HG03066 (cell line): Measurements from ENCODE around the gene TTC28.

Source experiments
- ATAC-seq: cut with Tn5 transposase; IDR thresholded peaks from one replicate; pipeline ENCODE4 v1.9.1; 2021; ENCODE audit warnings: low read depth; ENCODE audit not compliant: unreplicated experiment

TTC28 gene

DNA sequence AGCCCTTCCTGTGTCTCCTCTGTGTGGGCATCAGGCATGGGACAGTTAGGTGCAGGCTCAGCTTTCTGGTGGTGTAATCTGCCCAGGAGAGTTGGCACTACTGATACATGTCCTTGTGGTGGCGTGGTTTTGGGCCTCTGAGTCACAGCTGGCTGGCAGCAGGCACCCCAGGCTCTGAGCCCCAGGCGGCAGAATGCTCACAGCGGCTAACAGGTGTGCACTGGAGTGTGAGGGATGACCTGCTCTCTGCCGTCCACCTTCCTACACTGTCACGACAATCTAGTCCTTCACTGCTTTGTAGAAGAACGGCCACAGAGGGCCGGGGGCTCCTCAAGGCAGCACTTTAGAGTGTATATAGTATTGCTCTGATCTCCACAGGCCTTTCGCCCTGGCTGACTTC lies 660.3 kb downstream of the TTC28 start:
- no peak for ATAC-seq

- no peak for ATAC-seq
Observed at GRCh38 chr22:28018461-28018927, 661.1 kb downstream of the TTC28 start.

DNA sequence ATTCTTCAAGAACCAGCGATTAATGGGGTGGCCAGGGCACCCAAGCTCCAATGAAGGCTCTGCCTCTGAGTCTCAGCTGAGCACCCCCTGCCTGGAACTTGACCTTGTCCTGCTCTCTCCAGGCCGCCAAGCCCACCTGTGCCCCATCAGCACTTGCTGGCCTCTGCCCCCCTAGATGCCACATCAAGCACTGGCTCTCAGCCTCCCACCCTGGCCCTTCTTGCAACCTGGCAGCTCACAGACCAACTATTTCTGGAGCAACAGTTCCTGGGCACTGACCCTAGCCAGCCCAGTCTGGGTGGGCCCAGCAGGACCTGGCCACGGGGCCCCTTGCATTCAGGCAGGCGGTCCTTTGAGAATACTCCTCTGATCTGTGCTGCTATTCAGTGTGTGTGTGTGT lies 661.8 kb downstream of the TTC28 start:
- no peak for ATAC-seq

DNA sequence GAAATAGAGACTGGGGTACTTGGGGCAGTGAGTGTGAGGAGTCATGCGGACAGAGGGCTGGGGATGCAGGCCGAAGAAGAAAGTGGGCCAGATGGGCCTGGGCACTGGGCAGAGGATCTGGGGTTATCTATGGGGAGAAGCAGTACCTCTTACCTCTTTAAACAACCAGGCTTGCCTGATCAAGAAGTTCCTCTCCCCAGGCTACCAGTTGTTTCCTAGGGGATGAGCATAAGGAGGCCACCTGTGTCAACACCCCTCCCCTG lies 662.2 kb downstream of the TTC28 start:
- ATAC-seq: no peak

DNA sequence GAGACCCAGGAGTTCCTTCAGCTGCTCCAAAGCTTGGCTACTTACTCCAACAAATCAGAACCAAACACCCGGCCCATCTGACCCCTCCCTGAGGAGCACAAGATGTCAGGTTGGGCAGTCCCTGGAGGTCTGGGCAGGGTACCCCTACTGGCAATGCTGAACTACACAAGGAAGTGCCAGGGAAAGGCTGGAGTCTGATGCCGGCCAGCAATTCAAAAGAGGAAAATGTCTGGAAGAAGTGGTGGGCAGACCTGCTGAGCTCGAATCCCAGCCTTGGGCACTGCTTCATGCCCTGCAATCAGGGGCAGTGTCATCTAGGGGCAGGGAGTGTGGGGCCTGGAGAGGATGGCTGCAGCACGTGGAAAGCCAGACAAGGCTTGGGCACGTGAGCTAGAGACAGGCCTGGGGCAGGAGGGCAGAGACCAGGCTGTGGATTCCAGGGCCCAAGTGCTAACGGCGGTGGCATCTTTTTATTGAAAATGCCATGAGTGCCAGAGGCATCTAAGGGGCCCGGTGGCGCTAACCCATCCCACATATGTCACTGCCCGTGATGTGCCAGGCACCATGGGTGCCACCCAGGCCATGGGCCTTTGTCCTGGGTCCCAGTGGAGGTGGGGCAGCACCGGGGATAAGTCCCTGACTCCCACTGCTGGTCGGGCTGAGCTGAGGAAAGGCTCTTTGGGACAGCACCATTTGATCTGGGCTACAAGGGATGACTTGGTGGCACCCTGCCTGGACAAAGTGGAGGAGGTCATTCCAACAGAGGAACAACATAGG lies 662.7 kb downstream of the TTC28 start:
- no peak for ATAC-seq

- ATAC-seq: no peak
Observed at GRCh38 chr22:28015676-28016601, 663.7 kb downstream of the TTC28 start.

DNA sequence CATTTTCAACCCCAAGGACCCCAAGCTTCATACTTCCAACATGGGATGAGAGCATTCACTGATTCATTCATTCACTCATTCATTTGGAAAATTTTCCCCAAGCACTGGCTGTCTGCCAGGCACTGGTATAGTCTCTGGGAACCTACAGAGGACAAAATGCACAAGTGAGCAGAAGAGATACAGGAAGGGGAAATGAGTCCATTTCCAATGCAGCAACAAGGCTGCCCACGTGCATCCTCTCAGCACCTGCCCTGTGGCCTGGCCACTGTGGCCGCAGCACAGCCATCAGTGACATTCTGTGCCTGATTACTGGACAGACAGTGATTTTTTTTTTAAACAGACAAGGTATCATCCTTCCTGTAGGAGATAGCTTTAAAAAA lies 664.6 kb downstream of the TTC28 start:
- no peak for ATAC-seq

DNA sequence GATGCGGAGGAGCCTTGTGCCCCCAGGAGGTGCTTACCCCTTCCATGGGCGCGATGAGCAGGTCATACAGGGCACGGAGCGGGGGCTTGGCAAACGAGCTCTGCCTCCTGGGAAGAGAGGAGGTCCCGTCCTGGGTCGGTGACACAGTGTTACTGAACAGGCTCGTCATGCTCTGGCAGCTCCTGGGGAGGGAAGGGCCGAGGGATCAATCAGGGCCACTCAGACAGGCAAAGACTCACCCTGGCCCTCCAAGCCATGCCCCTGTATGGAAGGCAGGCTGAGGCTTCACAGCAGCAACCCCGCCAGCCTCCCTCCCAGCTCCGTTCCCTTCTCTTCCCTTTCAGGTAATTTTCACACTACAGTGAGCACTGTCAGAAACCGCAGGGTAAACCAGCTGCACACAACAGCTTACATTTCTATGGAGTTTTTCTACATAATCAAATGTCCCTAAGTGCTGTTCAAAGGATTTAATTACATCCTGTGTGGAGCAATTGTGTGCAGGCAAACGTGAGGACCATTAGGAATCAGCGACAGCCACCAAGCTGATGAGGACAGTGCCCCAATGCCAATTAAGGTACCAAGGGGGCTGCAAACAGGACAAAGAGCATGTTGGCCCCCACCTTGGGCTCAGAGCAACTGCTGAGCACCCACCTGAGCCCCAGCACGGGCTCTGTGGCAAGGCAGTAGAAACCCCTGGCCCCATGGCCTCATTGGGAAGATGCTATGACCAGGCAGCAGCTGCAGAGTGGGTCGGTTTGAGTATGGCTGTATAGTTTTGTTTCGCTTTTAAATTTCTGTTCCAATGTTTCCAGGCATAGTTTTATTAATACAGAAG lies 665.2 kb downstream of the TTC28 start:
- no peak for ATAC-seq

GRCh38 chr22:28013611-28014010 lies 666.0 kb downstream of the TTC28 start:
- no peak for ATAC-seq

DNA sequence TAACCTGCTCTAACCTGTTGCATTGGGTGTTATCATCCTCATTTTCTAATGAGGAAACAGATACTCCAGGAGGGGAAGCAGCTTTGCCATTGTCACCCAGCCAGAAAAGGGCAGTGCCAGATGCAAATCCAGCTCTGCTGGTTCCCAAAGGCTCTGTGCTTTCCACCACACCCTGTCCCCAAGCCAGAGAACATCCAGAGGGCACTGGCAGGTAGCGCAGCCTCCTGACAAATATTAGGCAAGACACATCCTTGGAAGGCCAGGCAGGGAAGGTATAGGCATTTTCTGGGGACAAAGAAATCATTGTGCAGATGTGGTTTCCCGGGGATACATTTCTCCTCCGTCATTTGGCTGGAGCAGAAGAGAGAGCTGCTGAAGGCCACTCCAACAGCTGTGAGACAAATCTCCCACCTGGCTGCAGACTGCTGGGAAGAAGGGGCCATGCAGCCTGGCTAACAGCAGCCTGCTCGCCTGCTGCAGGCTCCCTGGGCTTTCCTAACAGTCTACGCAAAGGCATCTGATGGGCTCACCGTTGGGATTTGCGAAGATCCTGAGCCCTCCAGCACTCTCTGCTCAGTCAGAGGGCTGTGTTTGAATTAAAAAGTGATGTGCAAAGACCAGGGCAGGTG lies 666.7 kb downstream of the TTC28 start:
- ATAC-seq: no peak

DNA sequence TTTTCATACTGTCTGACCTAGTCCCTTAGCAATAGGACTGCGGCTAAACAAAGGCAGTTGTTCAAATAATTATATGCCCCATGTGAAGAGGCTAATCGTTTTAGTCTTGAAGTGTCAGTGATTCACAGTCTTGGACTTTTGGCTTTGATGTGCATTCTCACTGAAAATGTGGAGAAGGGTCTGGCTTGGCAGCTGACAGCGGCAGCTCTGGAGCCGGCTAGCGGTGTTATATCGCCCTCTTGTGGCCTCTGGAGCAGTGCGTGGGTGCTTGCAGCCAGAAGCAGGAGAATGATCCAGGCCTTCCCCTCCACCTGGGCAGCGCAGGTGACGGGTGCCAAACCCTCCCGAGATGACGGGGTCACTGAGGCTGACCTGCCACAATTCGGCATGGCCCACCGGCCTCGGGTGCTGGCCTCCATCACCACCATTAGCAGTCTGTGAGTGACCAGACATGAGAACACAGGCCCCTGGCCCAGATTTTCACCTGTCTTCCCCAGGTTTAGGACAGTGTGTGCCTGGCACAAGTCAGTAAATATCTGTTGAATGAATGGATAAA lies 670.3 kb downstream of the TTC28 start:
- no peak for ATAC-seq

DNA sequence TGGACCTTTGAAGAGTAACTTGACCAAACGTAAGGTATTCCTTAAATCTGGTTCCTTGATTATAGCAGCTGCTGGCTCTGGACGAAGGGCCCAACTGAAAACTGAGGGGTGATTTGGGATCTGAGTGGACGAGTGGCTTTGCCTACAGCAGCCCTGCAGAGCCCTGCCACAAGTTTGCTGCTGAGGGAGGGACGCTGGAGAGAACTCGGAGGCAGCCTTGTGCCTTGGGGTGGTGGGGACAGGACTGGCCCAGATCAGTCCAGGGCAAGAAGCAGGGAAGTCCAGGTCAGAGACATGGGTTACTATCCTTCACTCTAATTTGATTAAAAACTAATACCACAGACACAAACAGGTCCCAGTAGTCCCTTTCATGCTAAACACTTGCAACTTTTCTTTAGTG lies 671.0 kb downstream of the TTC28 start:
- no peak for ATAC-seq

- no peak for ATAC-seq
Observed at GRCh38 chr22:28008056-28008455, 671.6 kb downstream of the TTC28 start.

- ATAC-seq: no peak
Observed at GRCh38 chr22:28006271-28006670, 673.4 kb downstream of the TTC28 start.

- no peak for ATAC-seq
Observed at GRCh38 chr22:28005513-28005912, 674.1 kb downstream of the TTC28 start.

- no peak for ATAC-seq
Observed at GRCh38 chr22:28004021-28004420, 675.6 kb downstream of the TTC28 start.

- no peak for ATAC-seq
Observed at GRCh38 chr22:28002863-28003565, 676.6 kb downstream of the TTC28 start.

GRCh38 chr22:28002181-28002700 lies 677.4 kb downstream of the TTC28 start:
- ATAC-seq: no peak

GRCh38 chr22:28001171-28001835 lies 678.3 kb downstream of the TTC28 start:
- ATAC-seq: no peak
